HUES48 (cell line): ENCODE measurements around the gene TMEM92.
"Not testable (repeated sequence)": the region's sequence is repeated elsewhere in the genome, so short reads cannot be mapped to it uniquely, and the experiment has no call there.

ENCODE experiments used
- H3K27ac ChIP-seq: one replicate; pipeline ENCODE4 v1.7.0; 2013; ENCODE audit warnings: low read depth, low read length, inconsistent platforms
- H3K27me3 ChIP-seq: 2 replicates; pipeline ENCODE4 v1.6.1; 2013; ENCODE audit warnings: mild to moderate bottlenecking, low read length; ENCODE audit not compliant: control insufficient read depth, insufficient read depth
- H3K36me3 ChIP-seq: 2 replicates; pipeline ENCODE4 v1.6.1; 2013; ENCODE audit warnings: low read length; ENCODE audit not compliant: control insufficient read depth, insufficient read depth
- H3K4me1 ChIP-seq: 2 replicates; pipeline ENCODE4 v1.6.1; 2013; ENCODE audit warnings: mild to moderate bottlenecking, low read length; ENCODE audit not compliant: control insufficient read depth, insufficient read depth
- H3K4me3 ChIP-seq: 2 replicates; pipeline ENCODE4 v1.5.1; 2013; ENCODE audit warnings: mild to moderate bottlenecking, low read depth, low read length
- H3K9ac ChIP-seq: 2 replicates; pipeline ENCODE4 v1.6.1; 2013; ENCODE audit warnings: mild to moderate bottlenecking, low read depth, low read length, moderate library complexity
- H3K9me3 ChIP-seq: 2 replicates; pipeline ENCODE4 v1.6.1; 2013; ENCODE audit warnings: low read length; ENCODE audit not compliant: control insufficient read depth, insufficient read depth

Gene TMEM92

GRCh38 chr17:50279181-50279526, 4.9 kb downstream of the TMEM92 start:
- peaks cover 38% of the 10 kb centered on the region for H3K4me1 ChIP-seq
- no peaks in the 10 kb centered on the region; the same call in 1 of the 2 replicates for H3K9me3 ChIP-seq
- no peak overlapping the region for H3K4me3 ChIP-seq
- no peaks in the 10 kb centered on the region for H3K27me3 ChIP-seq
- H3K27ac ChIP-seq, result no peak overlapping the region
- peaks cover 8% of the 10 kb centered on the region for H3K36me3 ChIP-seq
- no peak overlapping the region for H3K9ac ChIP-seq

- Histone ChIP-seq H3K36me3 (peaks cover 8% of the 10 kb centered on the region), H3K27me3 (no peaks in the 10 kb centered on the region), H3K9me3 (no peaks in the 10 kb centered on the region; the same call in 1 of the 2 replicates), H3K4me1 (peaks cover 34% of the 10 kb centered on the region), H3K9ac (no peak overlapping the region), H3K4me3 (no peak overlapping the region), H3K27ac (no peak overlapping the region)
Measured at GRCh38 chr17:50279639-50280038, 5.4 kb downstream of the TMEM92 start.

GRCh38 chr17:50280068-50280467, 5.8 kb downstream of the TMEM92 start:
- no peak overlapping the region for H3K27ac ChIP-seq
- H3K9me3 ChIP-seq, result no peaks in the 10 kb centered on the region; the same call in 1 of the 2 replicates
- no peak overlapping the region for H3K4me3 ChIP-seq
- H3K4me1 ChIP-seq, result peaks cover 30% of the 10 kb centered on the region
- no peaks in the 10 kb centered on the region for H3K27me3 ChIP-seq
- no peak overlapping the region for H3K9ac ChIP-seq
- H3K36me3 ChIP-seq, result peaks cover 8% of the 10 kb centered on the region

- H3K27me3 ChIP-seq, result no peaks in the 10 kb centered on the region
- peaks cover 8% of the 10 kb centered on the region for H3K36me3 ChIP-seq
- H3K27ac ChIP-seq, result no peak overlapping the region
- peaks cover 26% of the 10 kb centered on the region for H3K4me1 ChIP-seq
- H3K9me3 ChIP-seq, result no peaks in the 10 kb centered on the region; the same call in 1 of the 2 replicates
- H3K4me3 ChIP-seq, result no peak overlapping the region
- H3K9ac ChIP-seq, result no peak overlapping the region
Measured at GRCh38 chr17:50280801-50281441, 6.7 kb downstream of the TMEM92 start.

GRCh38 chr17:50281739-50282401, 7.6 kb downstream of the TMEM92 start:
- H3K27me3 ChIP-seq, result no peaks in the 10 kb centered on the region
- H3K9me3 ChIP-seq, result no peaks in the 10 kb centered on the region; the same call in 1 of the 2 replicates
- peaks cover 8% of the 10 kb centered on the region for H3K36me3 ChIP-seq

GRCh38 chr17:50283246-50283645, 9.0 kb downstream of the TMEM92 start:
- no peak overlapping the region for H3K9ac ChIP-seq
- H3K27me3 ChIP-seq, result no peaks in the 10 kb centered on the region
- H3K27ac ChIP-seq, result no peak overlapping the region

More at GRCh38 chr17:50281739-50282401, 7.6 kb downstream of the TMEM92 start:
- peaks cover 21% of the 10 kb centered on the region for H3K4me1 ChIP-seq
- H3K27ac ChIP-seq, result no peak overlapping the region
- no peak overlapping the region for H3K4me3 ChIP-seq
- no peak overlapping the region for H3K9ac ChIP-seq

GRCh38 chr17:50283714-50284113, 9.4 kb downstream of the TMEM92 start:
- H3K27me3 ChIP-seq, result no peaks in the 10 kb centered on the region
- H3K9ac ChIP-seq, result no peak overlapping the region
- no peak overlapping the region for H3K27ac ChIP-seq
- H3K36me3 ChIP-seq, result peaks cover 8% of the 10 kb centered on the region
- peaks cover 11% of the 10 kb centered on the region for H3K4me1 ChIP-seq
- H3K4me3 ChIP-seq, result no peak overlapping the region
- H3K9me3 ChIP-seq, result no peaks in the 10 kb centered on the region; the same call in 1 of the 2 replicates

More at GRCh38 chr17:50283246-50283645, 9.0 kb downstream of the TMEM92 start:
- peaks cover 11% of the 10 kb centered on the region for H3K4me1 ChIP-seq
- peaks cover 8% of the 10 kb centered on the region for H3K36me3 ChIP-seq
- H3K4me3 ChIP-seq, result no peak overlapping the region
- H3K9me3 ChIP-seq, result no peaks in the 10 kb centered on the region; the same call in 1 of the 2 replicates

GRCh38 chr17:50285941-50286340, 11.7 kb downstream of the TMEM92 start:
- H3K27ac ChIP-seq, result no peak overlapping the region
- no peaks in the 10 kb centered on the region for H3K4me1 ChIP-seq
- no peak overlapping the region for H3K9ac ChIP-seq
- no peaks in the 10 kb centered on the region for H3K27me3 ChIP-seq
- H3K36me3 ChIP-seq, result no peaks in the 10 kb centered on the region
- H3K4me3 ChIP-seq, result no peak overlapping the region
- no peaks in the 10 kb centered on the region; the same call in 1 of the 2 replicates for H3K9me3 ChIP-seq

- H3K36me3 ChIP-seq, H3K4me3 ChIP-seq, H3K4me1 ChIP-seq, H3K9ac ChIP-seq, H3K9me3 ChIP-seq, H3K27me3 ChIP-seq, H3K27ac ChIP-seq: not testable (repeated sequence)
Measured at GRCh38 chr17:50287302-50287701, 13.0 kb downstream of the TMEM92 start.

GRCh38 chr17:50288306-50288705, 14.0 kb downstream of the TMEM92 start:
- Histone ChIP-seq H3K27me3 (no peaks in the 10 kb centered on the region), H3K27ac (no peak overlapping the region), H3K9ac (no peak overlapping the region), H3K36me3 (no peaks in the 10 kb centered on the region), H3K4me3 (no peak overlapping the region), H3K4me1 (no peaks in the 10 kb centered on the region), H3K9me3 (no peaks in the 10 kb centered on the region)

GRCh38 chr17:50289278-50289677, 15.0 kb downstream of the TMEM92 start:
- Histone ChIP-seq H3K36me3 (no peaks in the 10 kb centered on the region), H3K4me3 (no peak overlapping the region), H3K27me3 (no peaks in the 10 kb centered on the region), H3K9me3 (no peaks in the 10 kb centered on the region), H3K9ac (no peak overlapping the region), H3K4me1 (no peaks in the 10 kb centered on the region), H3K27ac (no peak overlapping the region)
